Upper lobe of left lung (tissue), 4 donors: ENCODE measurements around the gene TNS3.

Experiments used
- CTCF ChIP-seq, 6 experiments: fragments of 450-650 bp in 4 of 6; fragments of 200-600 bp in 2 of 6; sonication (generic) in 2 of 6; IDR thresholded peaks; one replicate each; pipeline ENCODE4 v1.5.1; 2016 to 2019; ENCODE audit warnings: antibody characterized with exemption in 6 of 6
- POLR2A ChIP-seq, 4 donors: fragments of 450-650 bp; IDR thresholded peaks; one replicate each; pipeline ENCODE4 v1.5.1; 2016 to 2017; ENCODE audit warnings: antibody characterized with exemption in 4 of 4, mild to moderate bottlenecking in 2 of 4
- POLR2AphosphoS5 ChIP-seq, 2 donors: sonication (generic); formaldehyde crosslinking; IDR thresholded peaks; one replicate each; pipeline ENCODE4 v1.5.1; 2017; ENCODE audit warnings: antibody characterized with exemption in 2 of 2

- TF ChIP-seq CTCF (IDR thresholded peaks at IDR 0.05) (no peak), POLR2A (IDR thresholded peaks at IDR 0.05) (no peak), POLR2AphosphoS5 (IDR thresholded peaks at IDR 0.05) (no peak)
These were observed 132.9 kb downstream of the TNS3 start for GRCh38 chr7:47448971-47449370.
